SK-N-SH treated with all-trans-retinoic acid at 6 μM for 48 hours (cell line): ENCODE data around the gene RAB15.

Experiments
- ATAC-seq: fragments of 200-7000 bp; cut with Tn5 transposase; 3 replicates; pipeline ENCODE4 v1.9.1; 2020; ENCODE audit warnings: mild to moderate bottlenecking, moderate library complexity
- BACH2 ChIP-seq: fragments of 250-450 bp; sonication (Bioruptor Pico); IDR thresholded peaks from 2 replicates; pipeline ENCODE4 v1.9.0; 2021; ENCODE audit warnings: mild to moderate bottlenecking, borderline replicate concordance
- ESRRG ChIP-seq: fragments of 250-450 bp; sonication (Bioruptor Pico); IDR thresholded peaks from 2 replicates; pipeline ENCODE4 v1.6.1; 2021; ENCODE audit warnings: mild to moderate bottlenecking
- GLIS3 ChIP-seq: fragments of 250-450 bp; sonication (Bioruptor Pico); IDR thresholded peaks from 2 replicates; pipeline ENCODE4 v1.5.0; 2020; ENCODE audit warnings: mild to moderate bottlenecking, moderate library complexity
- ISL1 ChIP-seq: fragments of 250-450 bp; sonication (Bioruptor Pico); IDR thresholded peaks from 2 replicates; pipeline ENCODE4 v2.1.2; 2022; ENCODE audit warnings: mild to moderate bottlenecking, moderate library complexity
- OSR1 ChIP-seq: fragments of 250-450 bp; sonication (Bioruptor Pico); IDR thresholded peaks from 2 replicates; pipeline ENCODE4 v1.8.0; 2022; ENCODE audit warnings: moderate library complexity, mild to moderate bottlenecking, inconsistent platforms
- PPARA ChIP-seq: fragments of 250-450 bp; sonication (Bioruptor Pico); IDR thresholded peaks from 2 replicates; pipeline ENCODE4 v1.5.0; 2020; ENCODE audit warnings: mild to moderate bottlenecking, borderline replicate concordance
- SNAI2 ChIP-seq: fragments of 250-450 bp; sonication (Bioruptor Pico); IDR thresholded peaks from 2 replicates; pipeline ENCODE4 v1.5.0; 2020; ENCODE audit warnings: mild to moderate bottlenecking, moderate library complexity
- TCF4 ChIP-seq: fragments of 250-450 bp; sonication (Bioruptor Pico); IDR thresholded peaks from 2 replicates; pipeline ENCODE4 v1.8.0; 2021; ENCODE audit warnings: mild to moderate bottlenecking, moderate library complexity, borderline replicate concordance
- TOX ChIP-seq: fragments of 250-450 bp; sonication (Bioruptor Pico); IDR thresholded peaks from 2 replicates; pipeline ENCODE4 v1.8.0; 2021; ENCODE audit warnings: mild to moderate bottlenecking, moderate library complexity, borderline replicate concordance
- ZFP3 ChIP-seq: fragments of 250-450 bp; sonication (Bioruptor Pico); IDR thresholded peaks from 2 replicates; pipeline ENCODE4 v1.5.0; 2020; ENCODE audit warnings: mild to moderate bottlenecking, moderate library complexity
- ZFP30 ChIP-seq: fragments of 450-650 bp; formaldehyde crosslinking; IDR thresholded peaks from 2 replicates; pipeline ENCODE4 v1.5.0; 2022; ENCODE audit warnings: mild to moderate bottlenecking, moderate library complexity
- ZNF565 ChIP-seq: fragments of 450-650 bp; formaldehyde crosslinking; conservative IDR thresholded peaks from 2 replicates; pipeline ENCODE4 v1.5.0; 2020; ENCODE audit warnings: low read depth, mild to moderate bottlenecking, moderate library complexity
- ZNF70 ChIP-seq: fragments of 450-650 bp; formaldehyde crosslinking; IDR thresholded peaks from 2 replicates; pipeline ENCODE4 v1.5.0; 2020; ENCODE audit warnings: mild to moderate bottlenecking, moderate library complexity
- ZNF8 ChIP-seq: fragments of 450-650 bp; formaldehyde crosslinking; IDR thresholded peaks from 2 replicates; pipeline ENCODE4 v1.5.0; 2020; ENCODE audit warnings: mild to moderate bottlenecking, moderate library complexity
- TF ChIP-seq, protein P1 (sequence below): fragments of 250-450 bp; sonication (Bioruptor Pico); IDR thresholded peaks from 2 replicates; pipeline ENCODE4 v1.5.1; 2020; ENCODE audit warnings: low read depth, mild to moderate bottlenecking, moderate library complexity
- TF ChIP-seq, protein P2 (sequence below): fragments of 250-450 bp; sonication (Bioruptor Pico); IDR thresholded peaks from 2 replicates; pipeline ENCODE4 v1.8.0; 2021; ENCODE audit warnings: low read depth, mild to moderate bottlenecking, moderate library complexity, borderline replicate concordance
- TF ChIP-seq, protein P3 (sequence below): fragments of 250-450 bp; sonication (Bioruptor Pico); IDR thresholded peaks from 2 replicates; pipeline ENCODE4 v1.5.1; 2021; ENCODE audit warnings: mild to moderate bottlenecking, moderate library complexity

Gene RAB15

DNA sequence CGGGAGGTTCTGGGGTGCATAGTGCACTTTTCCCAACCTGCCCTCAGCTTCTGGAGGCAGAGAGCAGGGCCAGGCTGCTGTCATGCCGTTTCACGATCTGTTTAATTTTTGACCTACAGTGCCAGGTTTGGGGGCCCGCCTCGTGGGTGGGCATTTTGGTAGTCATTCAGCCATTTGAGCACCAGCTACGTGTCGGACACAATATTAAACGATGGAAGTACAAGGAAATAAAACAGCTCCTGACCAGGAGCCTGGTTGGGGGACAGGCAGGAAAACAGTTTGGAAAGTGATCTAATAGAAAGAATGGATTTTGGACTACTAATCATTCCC, 15.3 kb upstream of the RAB15 start:
- ATAC-seq, result no peak

DNA sequence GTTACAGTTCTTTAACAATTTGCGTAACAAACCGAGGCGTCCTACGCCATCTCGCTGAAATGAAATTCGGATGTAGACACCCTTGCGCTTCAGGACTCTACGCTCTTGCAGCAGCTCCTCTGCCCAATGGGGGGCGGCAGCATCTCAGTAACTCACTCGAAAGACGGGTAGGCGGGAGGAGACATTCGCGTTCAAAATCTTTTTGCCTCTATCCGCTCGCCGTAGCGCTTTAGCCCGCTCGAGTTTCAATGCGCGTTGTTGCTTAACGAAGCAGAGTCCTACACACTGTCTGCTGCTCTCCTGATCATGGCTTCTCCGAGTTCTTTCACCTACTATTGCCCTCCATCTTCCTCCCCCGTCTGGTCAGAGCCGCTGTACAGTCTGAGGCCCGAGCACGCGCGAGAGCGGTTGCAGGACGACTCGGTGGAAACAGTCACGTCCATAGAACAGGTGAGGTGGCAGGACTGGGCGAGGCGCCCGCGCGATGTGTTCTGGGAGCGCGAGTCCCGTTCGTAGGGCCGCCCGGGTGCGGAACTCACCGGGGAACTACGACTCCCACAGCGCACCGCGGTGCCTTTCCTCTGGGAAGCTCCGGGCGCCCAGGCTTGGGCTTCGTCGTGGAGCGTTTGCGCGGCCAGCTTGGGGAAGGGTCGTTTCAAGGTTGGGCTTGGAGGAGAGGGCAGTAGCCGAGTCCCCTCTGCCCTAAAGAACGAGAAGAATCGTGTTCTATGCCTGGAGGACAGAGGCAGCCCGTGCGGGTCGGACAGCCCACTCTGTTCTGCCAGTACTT, 14.7 kb upstream of the RAB15 start, which contains the start of gene FNTB:
Gene FNTB, plus strand, starts transcription at position 248 of the 790 bp plus-strand sequence. Its CDS starts 59 bp downstream, at position 307.
- ATAC-seq, result peak; percentile 99
- no peak for TF ChIP-seq ZNF70 (CRISPR knock-in tag)

More for the DNA sequence above, 15.3 kb upstream of the RAB15 start:
- no peak for TF ChIP-seq OSR1 (CRISPR knock-in tag)
- TF ChIP-seq ZNF8, result no peak
- no peak for TF ChIP-seq ZNF565 (CRISPR knock-in tag)
- TF ChIP-seq BACH2 (CRISPR knock-in tag), result no peak
- no peak for TF ChIP-seq ESRRG (CRISPR knock-in tag)
- no peak for TF ChIP-seq SNAI2 (CRISPR knock-in tag)
- TF ChIP-seq, protein P1, sequence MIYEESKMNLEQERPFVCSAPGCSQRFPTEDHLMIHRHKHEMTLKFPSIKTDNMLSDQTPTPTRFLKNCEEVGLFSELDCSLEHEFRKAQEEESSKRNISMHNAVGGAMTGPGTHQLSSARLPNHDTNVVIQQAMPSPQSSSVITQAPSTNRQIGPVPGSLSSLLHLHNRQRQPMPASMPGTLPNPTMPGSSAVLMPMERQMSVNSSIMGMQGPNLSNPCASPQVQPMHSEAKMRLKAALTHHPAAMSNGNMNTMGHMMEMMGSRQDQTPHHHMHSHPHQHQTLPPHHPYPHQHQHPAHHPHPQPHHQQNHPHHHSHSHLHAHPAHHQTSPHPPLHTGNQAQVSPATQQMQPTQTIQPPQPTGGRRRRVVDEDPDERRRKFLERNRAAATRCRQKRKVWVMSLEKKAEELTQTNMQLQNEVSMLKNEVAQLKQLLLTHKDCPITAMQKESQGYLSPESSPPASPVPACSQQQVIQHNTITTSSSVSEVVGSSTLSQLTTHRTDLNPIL (CRISPR knock-in tag), result no peak
- TF ChIP-seq ZNF70 (CRISPR knock-in tag), result no peak

DNA sequence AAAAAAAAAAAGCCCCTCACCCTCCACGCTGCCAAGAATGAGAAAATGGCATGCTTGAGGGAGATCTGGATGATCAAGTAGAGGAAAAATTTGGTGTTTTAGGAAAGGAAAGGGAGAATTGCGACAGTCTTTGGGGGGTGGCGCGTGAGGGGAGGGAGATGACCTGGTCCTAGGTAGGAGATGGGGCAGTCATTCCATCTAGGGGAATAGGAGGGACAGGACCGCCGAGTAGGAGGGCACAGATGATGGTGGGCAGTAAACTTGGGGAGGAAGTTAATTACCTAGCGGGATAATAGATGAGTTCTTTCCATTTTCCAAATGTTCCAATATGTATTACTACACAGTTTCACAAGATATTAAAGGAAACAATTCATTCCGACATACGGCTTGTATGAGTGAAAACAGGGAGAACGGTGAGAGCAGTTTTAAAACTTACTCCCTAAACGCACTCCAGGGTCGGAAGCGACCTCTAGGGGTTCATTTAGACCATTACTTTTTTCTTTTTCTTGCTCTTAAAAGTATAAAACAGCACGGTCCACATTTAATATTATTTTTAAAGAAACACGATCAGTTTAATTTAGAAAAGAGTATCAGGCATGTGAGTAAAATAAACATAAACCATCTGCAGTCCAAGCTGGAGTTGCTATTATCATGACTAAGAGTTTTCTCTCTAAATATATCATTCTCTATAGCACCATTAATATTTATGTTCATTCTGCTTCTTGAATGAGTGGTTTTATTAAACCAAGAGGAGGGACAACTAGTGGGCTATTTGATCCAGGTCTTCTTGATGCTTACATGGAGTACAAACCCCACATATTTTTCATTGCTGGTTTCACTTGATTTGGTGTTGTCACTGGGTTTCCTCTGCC, 11.5 kb upstream of the RAB15 start:
- TF ChIP-seq ZNF70 (CRISPR knock-in tag), result no peak
- TF ChIP-seq ZNF8, result no peak
- TF ChIP-seq, protein P2, sequence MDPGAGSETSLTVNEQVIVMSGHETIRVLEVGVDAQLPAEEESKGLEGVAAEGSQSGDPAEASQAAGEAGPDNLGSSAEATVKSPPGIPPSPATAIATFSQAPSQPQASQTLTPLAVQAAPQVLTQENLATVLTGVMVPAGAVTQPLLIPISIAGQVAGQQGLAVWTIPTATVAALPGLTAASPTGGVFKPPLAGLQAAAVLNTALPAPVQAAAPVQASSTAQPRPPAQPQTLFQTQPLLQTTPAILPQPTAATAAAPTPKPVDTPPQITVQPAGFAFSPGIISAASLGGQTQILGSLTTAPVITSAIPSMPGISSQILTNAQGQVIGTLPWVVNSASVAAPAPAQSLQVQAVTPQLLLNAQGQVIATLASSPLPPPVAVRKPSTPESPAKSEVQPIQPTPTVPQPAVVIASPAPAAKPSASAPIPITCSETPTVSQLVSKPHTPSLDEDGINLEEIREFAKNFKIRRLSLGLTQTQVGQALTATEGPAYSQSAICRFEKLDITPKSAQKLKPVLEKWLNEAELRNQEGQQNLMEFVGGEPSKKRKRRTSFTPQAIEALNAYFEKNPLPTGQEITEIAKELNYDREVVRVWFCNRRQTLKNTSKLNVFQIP (CRISPR knock-in tag), result no peak
- TF ChIP-seq SNAI2 (CRISPR knock-in tag), result no peak
- no peak for TF ChIP-seq TCF4 (CRISPR knock-in tag)
- no peak for TF ChIP-seq GLIS3
- ATAC-seq, result peak; percentile 24; the same call in 2 of the 3 replicates

DNA sequence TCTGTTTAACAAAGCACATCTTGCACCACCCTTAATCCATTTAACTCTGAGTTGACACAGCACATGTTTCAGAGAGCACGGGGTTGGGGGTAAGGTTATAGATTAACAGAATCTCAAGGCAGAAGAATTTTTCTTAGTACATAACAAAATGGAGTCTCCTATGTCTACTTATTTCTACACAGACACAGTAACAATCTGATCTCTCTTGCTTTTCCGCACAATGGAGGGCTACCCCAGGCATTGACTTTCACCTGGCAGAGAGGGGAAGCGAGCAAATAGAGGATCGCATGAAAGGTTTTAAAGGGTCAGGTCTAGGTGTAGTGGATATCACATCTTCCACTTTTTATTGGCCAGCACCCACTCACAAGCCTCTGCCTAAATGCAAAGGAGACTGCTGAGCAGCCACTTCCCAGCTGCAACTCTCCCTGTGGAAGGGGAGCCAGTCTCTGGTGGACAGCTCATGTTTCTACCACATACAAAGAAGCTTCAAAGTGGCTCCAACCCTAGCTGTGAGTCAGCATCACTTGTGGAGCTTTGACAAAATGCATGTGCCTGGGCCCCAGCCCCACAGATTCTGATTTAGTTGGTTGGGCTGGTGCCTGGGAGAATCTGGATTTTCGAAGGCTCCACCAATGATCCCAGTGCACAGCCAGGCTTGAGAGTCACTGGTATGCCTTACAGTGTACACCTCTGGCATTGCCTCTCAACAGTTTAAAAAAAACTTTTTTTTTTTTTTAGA, 7.4 kb upstream of the RAB15 start:
- TF ChIP-seq, protein P1 (CRISPR knock-in tag), result no peak
- TF ChIP-seq ZFP30 (no peak), ZFP3 (CRISPR knock-in tag) (no peak), ZNF70 (CRISPR knock-in tag) (no peak), TOX (CRISPR knock-in tag) (no peak), GLIS3 (no peak), BACH2 (CRISPR knock-in tag) (no peak), OSR1 (CRISPR knock-in tag) (no peak), PPARA (no peak), ESRRG (CRISPR knock-in tag) (no peak), ZNF8 (no peak), ISL1 (CRISPR knock-in tag) (no peak)
- TF ChIP-seq, protein P2 (CRISPR knock-in tag), result no peak
- TF ChIP-seq, protein P3, sequence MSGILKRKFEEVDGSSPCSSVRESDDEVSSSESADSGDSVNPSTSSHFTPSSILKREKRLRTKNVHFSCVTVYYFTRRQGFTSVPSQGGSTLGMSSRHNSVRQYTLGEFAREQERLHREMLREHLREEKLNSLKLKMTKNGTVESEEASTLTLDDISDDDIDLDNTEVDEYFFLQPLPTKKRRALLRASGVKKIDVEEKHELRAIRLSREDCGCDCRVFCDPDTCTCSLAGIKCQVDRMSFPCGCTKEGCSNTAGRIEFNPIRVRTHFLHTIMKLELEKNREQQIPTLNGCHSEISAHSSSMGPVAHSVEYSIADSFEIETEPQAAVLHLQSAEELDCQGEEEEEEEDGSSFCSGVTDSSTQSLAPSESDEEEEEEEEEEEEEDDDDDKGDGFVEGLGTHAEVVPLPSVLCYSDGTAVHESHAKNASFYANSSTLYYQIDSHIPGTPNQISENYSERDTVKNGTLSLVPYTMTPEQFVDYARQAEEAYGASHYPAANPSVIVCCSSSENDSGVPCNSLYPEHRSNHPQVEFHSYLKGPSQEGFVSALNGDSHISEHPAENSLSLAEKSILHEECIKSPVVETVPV (CRISPR knock-in tag), result no peak
- TF ChIP-seq, all 23 proteins: peak for 0
- ATAC-seq, result peak; percentile 56
